Stomach (tissue), 9 donors: Measurements from ENCODE around the gene ETHE1. TPM values are rescaled to one million over a fixed set of nuclear protein-coding genes. Genes with fewer than 3 reads are reported as not detected.
A peak's percentile ranks its signal among the peaks of the same experiment; 100 is the strongest.

Experiments used
- DNase-seq, 2 donors: peaks; one replicate each; pipeline versions ENCODE4 v3.0.0 to v3.0.0-alpha.2; 2013 to 2019
- H3K27ac ChIP-seq, 5 donors: fragments of 200-600 bp in 4 of 5; sonication (generic) in 4 of 5; one replicate each; pipeline ENCODE4 v1.5.1; 2013 to 2019; ENCODE audit warnings: mild to moderate bottlenecking in 1 of 5, moderate library complexity in 1 of 5
- H3K27me3 ChIP-seq, 3 donors: fragments of 200-600 bp; sonication (generic); one replicate each; pipeline ENCODE4 v1.5.1; 2017 to 2019; ENCODE audit warnings: mixed run types in 1 of 3
- H3K36me3 ChIP-seq, 4 donors: fragments of 200-600 bp; sonication (generic); 1 replicate in 3 of 4; 2 replicates in 1 of 4; pipeline ENCODE4 v1.5.1; 2016 to 2019
- H3K4me1 ChIP-seq, 4 donors: fragments of 200-600 bp; sonication (generic); one replicate each; pipeline ENCODE4 v1.5.1; 2016 to 2019
- H3K4me3 ChIP-seq, 4 donors: fragments of 200-600 bp; sonication (generic) in 3 of 4; one replicate each; pipeline ENCODE4 v1.5.1; 2016 to 2019; ENCODE audit warnings: mild to moderate bottlenecking in 1 of 4
- H3K9me3 ChIP-seq, 4 donors: fragments of 200-600 bp; sonication (generic); one replicate each; pipeline ENCODE4 v1.5.1; 2016 to 2019
- CTCF ChIP-seq, 7 experiments: fragments of 450-650 bp in 4 of 7; fragments of 200-600 bp in 3 of 7; sonication (generic) in 3 of 7; IDR thresholded peaks; one replicate each; pipeline ENCODE4 v1.5.1; 2016 to 2019; ENCODE audit warnings: antibody characterized with exemption in 7 of 7, control low read depth in 2 of 7, mild to moderate bottlenecking in 1 of 7
- EP300 ChIP-seq: sonication (generic); formaldehyde crosslinking; IDR thresholded peaks from one replicate; pipeline ENCODE4 v1.6.1; 2017; ENCODE audit warnings: antibody characterized with exemption
- POLR2A ChIP-seq, 4 donors: fragments of 450-650 bp; IDR thresholded peaks; one replicate each; pipeline ENCODE4 v1.6.1; 2016; ENCODE audit warnings: antibody characterized with exemption in 4 of 4, control low read depth in 2 of 4, mild to moderate bottlenecking in 1 of 4, moderate library complexity in 1 of 4
- POLR2AphosphoS5 ChIP-seq, 3 donors: sonication (generic); formaldehyde crosslinking; IDR thresholded peaks; one replicate each; pipeline ENCODE4 v1.6.1; 2016; ENCODE audit warnings: antibody characterized with exemption in 3 of 3
- WGBS, 5 donors: extraction: QIAGEN DNeasy Blood & Tissue Kit in 3 of 5; methylation state at CpG; one replicate each; pipeline versions ENCODE4 v1.1.5 to v1.1.7; 2013 to 2018; 5-methylcytosine and 5-hydroxymethylcytosine counted together
- intact Hi-C: fragments of 100-400 bp; cut with DNase I; formaldehyde crosslinking; loops from one replicate; pipeline ENCODE4 v1.15.1; 2023; ENCODE audit warnings: low total_unique reads
- polyA plus RNA-seq, 3 donors: library from polyadenylated mRNA; stranded (reverse); fragments of 200-250 nt; gene quantifications; one replicate each; pipeline ENCODE4 v1.2.3, GENCODE V29; 2013
- total RNA-seq, 5 donors: library from RNA; depleted of rRNA; stranded (reverse); fragments of >200 nt; gene quantifications; one replicate each; pipeline versions ENCODE4 v1.1.0 to v1.2.3, GENCODE V29; 2014 to 2016
- donor health status: healthy with polysubstance abuse.
- donor health status: Bipolar disorder and iron deficiency.
- donor health status: healthy.

The ETHE1 gene
- total and polyA plus RNA-seq, 8 donors: 42.6 to 157 (median 57.8) TPM

GRCh38 chr19:43504426-43505185 lies 22.4 kb downstream of the ETHE1 start, which contains the start of gene PHLDB3:
Gene PHLDB3, minus strand, starts transcription at chr19:43504746. Its CDS starts 628 bp downstream, at chr19:43504118.
- 2 to 5% (median 3%) methylated on average over 14 to 42 of the region's 42 CpGs for WGBS, 5 donors
- Histone ChIP-seq H3K4me3 (peak within 1 kb of the TSS; percentile 75 to 82 (median 77)), H3K36me3 (peaks cover 8 to 36% (median 28%) of the 10 kb centered on the region in 4 donors), H3K9me3 (no peaks in the 10 kb centered on the region), H3K27me3 (no peaks in the 10 kb centered on the region), H3K4me1 (peaks cover 12 to 37% (median 27%) of the 10 kb centered on the region in 4 donors), H3K27ac (peak within 1 kb of the TSS; percentile 83 to 90 (median 89))
- intact Hi-C loops: no loop called here
- peak; percentile 50 to 83 for DNase-seq
- TF ChIP-seq CTCF (IDR thresholded peaks at IDR 0.05) (no peak), EP300 (no peak), POLR2A (IDR thresholded peaks at IDR 0.05) (no peak), POLR2AphosphoS5 (IDR thresholded peaks at IDR 0.05) (no peak)

- Histone ChIP-seq H3K27me3 (no peaks in the 10 kb centered on the region), H3K4me1 (peaks cover 18 to 46% (median 33%) of the 10 kb centered on the region in 4 donors), H3K9me3 (no peaks in the 10 kb centered on the region), H3K36me3 (peaks cover 5 to 35% (median 21%) of the 10 kb centered on the region in 4 donors), H3K27ac (peak overlapping the region; percentile 83 to 90 (median 89)), H3K4me3 (peak overlapping the region; percentile 75 to 82 (median 77))
- intact Hi-C loops: no loop called here
- DNase-seq: peak; percentile 98
- TF ChIP-seq EP300 (no peak), CTCF (IDR thresholded peaks at IDR 0.05) (no peak), POLR2AphosphoS5 (IDR thresholded peaks at IDR 0.05) (peak; percentile 34 to 41 (median 38)), POLR2A (IDR thresholded peaks at IDR 0.05) (no peak)
- 1 to 2% (median 2%) methylated on average over 35 to 64 of the region's 64 CpGs for WGBS, 5 donors
These were observed 23.2 kb downstream of the ETHE1 start for GRCh38 chr19:43503501-43504425.

GRCh38 chr19:43502419-43502976 lies 24.5 kb downstream of the ETHE1 start:
- 83 to 91% (median 89%) methylated on average over 17 to 23 of the region's 23 CpGs for WGBS, 5 donors
- Histone ChIP-seq H3K27me3 (no peaks in the 10 kb centered on the region), H3K36me3 (peaks cover 2 to 32% (median 18%) of the 10 kb centered on the region in 4 donors), H3K9me3 (no peaks in the 10 kb centered on the region), H3K27ac (no peak overlapping the region), H3K4me1 (peaks cover 19 to 53% (median 36%) of the 10 kb centered on the region in 4 donors), H3K4me3 (no peak overlapping the region)
- no peak for DNase-seq
- TF ChIP-seq CTCF (IDR thresholded peaks at IDR 0.05) (no peak), EP300 (no peak), POLR2AphosphoS5 (IDR thresholded peaks at IDR 0.05) (no peak), POLR2A (IDR thresholded peaks at IDR 0.05) (no peak)
- intact Hi-C loops: no loop called here
